Skeletal muscle tissue (tissue), 4 donors: ENCODE measurements around the gene HDAC6. TPM values are rescaled to one million over a fixed set of nuclear protein-coding genes. Genes with fewer than 3 reads are reported as not detected.

ENCODE experiments used
- H3K27ac ChIP-seq: one replicate; pipeline ENCODE4 v1.7.0; 2013; ENCODE audit warnings: mild to moderate bottlenecking, low read depth, low read length, inconsistent platforms
- H3K27me3 ChIP-seq, 3 donors: one replicate each; pipeline ENCODE4 v1.7.0; 2013; ENCODE audit warnings: low read length in 3 of 3; ENCODE audit not compliant: control insufficient read depth in 3 of 3, insufficient read depth in 3 of 3
- H3K36me3 ChIP-seq, 3 donors: one replicate each; pipeline ENCODE4 v1.7.0; 2013; ENCODE audit warnings: low read length in 3 of 3; ENCODE audit not compliant: control insufficient read depth in 3 of 3, insufficient read depth in 3 of 3
- H3K4me1 ChIP-seq, 3 donors: one replicate each; pipeline ENCODE4 v1.7.0; 2013; ENCODE audit warnings: low read length in 3 of 3, mild to moderate bottlenecking in 3 of 3; ENCODE audit not compliant: control insufficient read depth in 3 of 3, insufficient read depth in 3 of 3
- H3K4me3 ChIP-seq, 3 donors: one replicate each; pipeline ENCODE4 v1.7.0; 2013; ENCODE audit warnings: low read length in 3 of 3
- H3K9ac ChIP-seq, 3 donors: one replicate each; pipeline ENCODE4 v1.7.0; 2013; ENCODE audit warnings: low read length in 3 of 3, mild to moderate bottlenecking in 3 of 3, moderate library complexity in 2 of 3, low read depth in 1 of 3
- H3K9me3 ChIP-seq, 3 donors: one replicate each; pipeline ENCODE4 v1.7.0; 2013; ENCODE audit warnings: low read length in 3 of 3; ENCODE audit not compliant: control insufficient read depth in 3 of 3
- total RNA-seq: library from RNA; depleted of rRNA; stranded (reverse); fragments of >200 nt; gene quantifications from one replicate; pipeline ENCODE4 v1.2.3, GENCODE V29; 2014
- donor health status: Osteomylitis.

Gene HDAC6
- total RNA-seq: 79.3 TPM

- Histone ChIP-seq H3K36me3 (peaks cover 5 to 16% (median 5%) of the 10 kb centered on the region in 3 donors), H3K9me3 (no peaks in the 10 kb centered on the region), H3K9ac (peak within 1 kb of the TSS; percentile 88 to 96 (median 92)), H3K4me3 (peak within 1 kb of the TSS; percentile 83 to 84 (median 83)), H3K4me1 (peaks cover 11 to 16% (median 11%) of the 10 kb centered on the region in 3 donors), H3K27me3 (no peaks in the 10 kb centered on the region), H3K27ac (peak within 1 kb of the TSS; percentile 99)
Measured at GRCh38 chrX:48801280-48802088, at the start of gene HDAC6. HDAC6 (plus strand) TSS chrX:48802067; CDS start chrX:48802693, 626 bp downstream.

GRCh38 chrX:48752498-48752897 is 49.4 kb upstream of the HDAC6 start:
- no peaks in the 10 kb centered on the region for H3K4me1 ChIP-seq
- no peak overlapping the region for H3K27ac ChIP-seq
- H3K9ac ChIP-seq: no peak overlapping the region
- no peak overlapping the region for H3K4me3 ChIP-seq
- no peaks in the 10 kb centered on the region for H3K9me3 ChIP-seq
- H3K27me3 ChIP-seq: peaks cover 0 to 11% (median 0%) of the 10 kb centered on the region in 3 donors
- no peaks in the 10 kb centered on the region for H3K36me3 ChIP-seq

- Histone ChIP-seq H3K9ac (no peak overlapping the region), H3K36me3 (no peaks in the 10 kb centered on the region), H3K4me3 (no peak overlapping the region), H3K9me3 (no peaks in the 10 kb centered on the region), H3K27me3 (peaks cover 0 to 11% (median 0%) of the 10 kb centered on the region in 3 donors), H3K4me1 (no peaks in the 10 kb centered on the region), H3K27ac (no peak overlapping the region)
Measured at GRCh38 chrX:48753708-48754228, 48.1 kb upstream of the HDAC6 start.

GRCh38 chrX:48754238-48754637 is 47.6 kb upstream of the HDAC6 start:
- no peak overlapping the region for H3K4me3 ChIP-seq
- H3K36me3 ChIP-seq: no peaks in the 10 kb centered on the region
- no peak overlapping the region for H3K9ac ChIP-seq
- H3K4me1 ChIP-seq: no peaks in the 10 kb centered on the region
- peaks cover 0 to 11% (median 0%) of the 10 kb centered on the region in 3 donors for H3K27me3 ChIP-seq
- no peaks in the 10 kb centered on the region for H3K9me3 ChIP-seq
- H3K27ac ChIP-seq: no peak overlapping the region

GRCh38 chrX:48761674-48762471 is 40.0 kb upstream of the HDAC6 start, which contains the start of gene GLOD5:
GLOD5 (plus strand) TSS chrX:48761747; CDS start chrX:48761791, 44 bp downstream.
- H3K27me3 ChIP-seq: peaks cover 0 to 4% (median 0%) of the 10 kb centered on the region in 3 donors
- no peak within 1 kb of the TSS for H3K4me3 ChIP-seq
- H3K9ac ChIP-seq: no peak within 1 kb of the TSS
- no peaks in the 10 kb centered on the region for H3K9me3 ChIP-seq
- H3K27ac ChIP-seq: no peak within 1 kb of the TSS
- H3K4me1 ChIP-seq: no peaks in the 10 kb centered on the region
- no peaks in the 10 kb centered on the region for H3K36me3 ChIP-seq

GRCh38 chrX:48769230-48769629 is 32.6 kb upstream of the HDAC6 start:
- Histone ChIP-seq H3K9me3 (no peaks in the 10 kb centered on the region), H3K27ac (no peak overlapping the region), H3K9ac (no peak overlapping the region), H3K4me3 (no peak overlapping the region), H3K27me3 (no peaks in the 10 kb centered on the region), H3K4me1 (no peaks in the 10 kb centered on the region), H3K36me3 (no peaks in the 10 kb centered on the region)

- Histone ChIP-seq H3K4me1 (no peaks in the 10 kb centered on the region), H3K4me3 (no peak overlapping the region), H3K9me3 (no peaks in the 10 kb centered on the region), H3K9ac (no peak overlapping the region), H3K27me3 (no peaks in the 10 kb centered on the region), H3K36me3 (no peaks in the 10 kb centered on the region), H3K27ac (no peak overlapping the region)
Measured at GRCh38 chrX:48770296-48770695, 31.6 kb upstream of the HDAC6 start.

GRCh38 chrX:48772602-48773001 is 29.3 kb upstream of the HDAC6 start:
- Histone ChIP-seq H3K27ac (no peak overlapping the region), H3K36me3 (no peaks in the 10 kb centered on the region)

GRCh38 chrX:48776818-48777439 is 24.9 kb upstream of the HDAC6 start:
- no peaks in the 10 kb centered on the region for H3K36me3 ChIP-seq
- H3K4me1 ChIP-seq: no peaks in the 10 kb centered on the region
- no peak overlapping the region for H3K4me3 ChIP-seq
- no peak overlapping the region for H3K27ac ChIP-seq
- no peak overlapping the region for H3K9ac ChIP-seq
- no peaks in the 10 kb centered on the region for H3K27me3 ChIP-seq
- H3K9me3 ChIP-seq: no peaks in the 10 kb centered on the region

More at GRCh38 chrX:48772602-48773001, 29.3 kb upstream of the HDAC6 start:
- Histone ChIP-seq H3K9me3 (no peaks in the 10 kb centered on the region), H3K9ac (no peak overlapping the region), H3K4me3 (no peak overlapping the region), H3K4me1 (no peaks in the 10 kb centered on the region), H3K27me3 (no peaks in the 10 kb centered on the region)
